Mucosa of descending colon (tissue), 3 donors: ENCODE measurements around the gene CALR. TPM values are rescaled to one million over a fixed set of nuclear protein-coding genes. Genes with fewer than 3 reads are reported as not detected.

Experiments
- ATAC-seq: fragments of 200-7000 bp; cut with Tn5 transposase; one replicate; pipeline ENCODE4 v1.9.1; 2020; ENCODE audit warnings: mild to moderate bottlenecking, moderate library complexity
- DNase-seq, 3 donors: peaks; one replicate each; pipeline ENCODE4 v3.0.0-alpha.2; 2020
- H3K36me3 ChIP-seq: fragments of 200-600 bp; one replicate; pipeline ENCODE4 v1.8.0; 2021; ENCODE audit warnings: low read depth, mild to moderate bottlenecking
- H3K4me1 ChIP-seq: fragments of 200-600 bp; one replicate; pipeline ENCODE4 v1.8.0; 2021; ENCODE audit warnings: low read depth, mild to moderate bottlenecking
- H3K4me3 ChIP-seq: fragments of 200-600 bp; one replicate; pipeline ENCODE4 v1.8.0; 2021; ENCODE audit warnings: mild to moderate bottlenecking
- H3K9me3 ChIP-seq: fragments of 200-600 bp; one replicate; pipeline ENCODE4 v1.8.0; 2021; ENCODE audit warnings: mild to moderate bottlenecking
- intact Hi-C, 2 donors: fragments of 100-400 bp; cut with DNase I in 1 of 2; cut with micrococcal nuclease in 1 of 2; formaldehyde crosslinking; loops; one replicate each; pipeline versions ENCODE4 v1.11.0 to v1.11.1; 2022; cut with DNase I, micrococcal nuclease
- total RNA-seq, 3 donors: library from RNA; stranded (reverse); fragmentation: NEBNext Ultra II Directional in 2 of 3; extraction: Animal tissue kit (Norgen Biotek cat#: 25700) in 2 of 3; gene quantifications; one replicate each; pipeline versions ENCODE4 v1.2.1 to v1.2.4, GENCODE V29; 2021 to 2023
- TF ChIP-seq, protein P1 (sequence below): fragments of 200-600 bp; IDR thresholded peaks from one replicate; pipeline ENCODE4 v1.8.0; 2022; ENCODE audit warnings: antibody characterized with exemption, mild to moderate bottlenecking
- donor health status: DM: no; HTN: no; CAD: no; lungs with moderate emphysema.
- donor health status: DM: no; HTN: no; CAD: no.
- donor health status: DM: no; HTN: yes; CAD: no.

Gene CALR
- total RNA-seq, 3 donors from 2014 or later, result 433 to 945 (median 637) TPM

DNA sequence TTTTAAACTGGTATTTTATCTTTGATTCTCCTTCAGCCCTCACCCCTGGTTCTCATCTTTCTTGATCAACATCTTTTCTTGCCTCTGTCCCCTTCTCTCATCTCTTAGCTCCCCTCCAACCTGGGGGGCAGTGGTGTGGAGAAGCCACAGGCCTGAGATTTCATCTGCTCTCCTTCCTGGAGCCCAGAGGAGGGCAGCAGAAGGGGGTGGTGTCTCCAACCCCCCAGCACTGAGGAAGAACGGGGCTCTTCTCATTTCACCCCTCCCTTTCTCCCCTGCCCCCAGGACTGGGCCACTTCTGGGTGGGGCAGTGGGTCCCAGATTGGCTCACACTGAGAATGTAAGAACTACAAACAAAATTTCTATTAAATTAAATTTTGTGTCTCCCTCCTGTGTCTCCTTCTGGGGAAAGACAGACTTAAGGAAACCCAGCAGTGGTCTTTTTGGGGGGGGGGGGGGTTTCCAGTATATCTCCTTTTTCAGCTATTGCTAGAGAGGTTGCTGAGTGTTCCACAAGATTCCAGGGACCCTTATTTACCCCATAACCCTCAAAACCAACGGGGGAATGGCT is 5.8 kb downstream of the CALR start:
- Histone ChIP-seq H3K36me3 (peaks cover 8% of the 10 kb centered on the region), H3K4me1 (peaks cover 33% of the 10 kb centered on the region), H3K9me3 (no peaks in the 10 kb centered on the region), H3K4me3 (no peak overlapping the region)
- TF ChIP-seq, protein P1, sequence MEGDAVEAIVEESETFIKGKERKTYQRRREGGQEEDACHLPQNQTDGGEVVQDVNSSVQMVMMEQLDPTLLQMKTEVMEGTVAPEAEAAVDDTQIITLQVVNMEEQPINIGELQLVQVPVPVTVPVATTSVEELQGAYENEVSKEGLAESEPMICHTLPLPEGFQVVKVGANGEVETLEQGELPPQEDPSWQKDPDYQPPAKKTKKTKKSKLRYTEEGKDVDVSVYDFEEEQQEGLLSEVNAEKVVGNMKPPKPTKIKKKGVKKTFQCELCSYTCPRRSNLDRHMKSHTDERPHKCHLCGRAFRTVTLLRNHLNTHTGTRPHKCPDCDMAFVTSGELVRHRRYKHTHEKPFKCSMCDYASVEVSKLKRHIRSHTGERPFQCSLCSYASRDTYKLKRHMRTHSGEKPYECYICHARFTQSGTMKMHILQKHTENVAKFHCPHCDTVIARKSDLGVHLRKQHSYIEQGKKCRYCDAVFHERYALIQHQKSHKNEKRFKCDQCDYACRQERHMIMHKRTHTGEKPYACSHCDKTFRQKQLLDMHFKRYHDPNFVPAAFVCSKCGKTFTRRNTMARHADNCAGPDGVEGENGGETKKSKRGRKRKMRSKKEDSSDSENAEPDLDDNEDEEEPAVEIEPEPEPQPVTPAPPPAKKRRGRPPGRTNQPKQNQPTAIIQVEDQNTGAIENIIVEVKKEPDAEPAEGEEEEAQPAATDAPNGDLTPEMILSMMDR, result no peak
- DNase-seq (no peak), ATAC-seq (no peak)
- intact Hi-C loops, result loop anchor here in 1 of 2 donors (10.0 kb wide), 1 partner anchor 59 kb away; the partner anchor contains the start of genes DNASE2 and KLF1

DNA sequence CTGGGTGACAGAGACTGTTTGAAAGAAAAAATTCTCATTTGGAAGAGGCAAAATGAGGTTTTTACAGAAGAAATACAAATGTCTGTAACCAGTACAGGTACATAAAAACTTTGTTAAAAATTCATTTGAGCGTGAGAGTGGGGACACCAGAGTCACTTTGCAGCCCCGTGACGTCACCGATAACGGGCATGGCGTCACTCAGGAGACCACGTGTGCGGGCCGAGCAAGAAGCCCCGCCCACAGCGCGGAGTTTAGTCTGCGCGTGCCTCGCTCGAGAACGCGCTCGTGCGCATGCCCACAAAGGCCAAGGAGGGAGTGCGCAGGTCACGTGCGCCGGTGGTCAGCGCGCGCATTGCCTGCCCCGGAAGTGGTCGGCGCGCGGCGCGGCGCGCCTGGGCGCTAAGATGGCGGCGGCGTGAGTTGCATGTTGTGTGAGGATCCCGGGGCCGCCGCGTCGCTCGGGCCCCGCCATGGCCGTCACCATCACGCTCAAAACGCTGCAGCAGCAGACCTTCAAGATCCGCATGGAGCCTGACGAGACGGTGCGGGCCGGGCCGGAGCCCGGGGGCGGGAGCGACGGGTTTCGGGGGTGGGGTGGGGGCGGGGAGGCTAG is 7.2 kb downstream of the CALR start, which contains the start of gene RAD23A:
TSS of gene RAD23A (plus strand) at position 384 of the 613 bp plus-strand sequence. CDS start at position 471, 87 bp downstream.
- Histone ChIP-seq H3K4me3 (peak within 1 kb of the TSS; percentile 80), H3K4me1 (peaks cover 20% of the 10 kb centered on the region), H3K36me3 (peaks cover 8% of the 10 kb centered on the region), H3K9me3 (no peaks in the 10 kb centered on the region)
- DNase-seq, result peak; percentile 99
- intact Hi-C loops, result loop anchor here in 1 of 2 donors (10.0 kb wide), 1 partner anchor 61 kb away; the partner anchor contains the start of genes DNASE2 and KLF1
- TF ChIP-seq, protein P1, result no peak
- ATAC-seq, result peak; percentile 96

DNA sequence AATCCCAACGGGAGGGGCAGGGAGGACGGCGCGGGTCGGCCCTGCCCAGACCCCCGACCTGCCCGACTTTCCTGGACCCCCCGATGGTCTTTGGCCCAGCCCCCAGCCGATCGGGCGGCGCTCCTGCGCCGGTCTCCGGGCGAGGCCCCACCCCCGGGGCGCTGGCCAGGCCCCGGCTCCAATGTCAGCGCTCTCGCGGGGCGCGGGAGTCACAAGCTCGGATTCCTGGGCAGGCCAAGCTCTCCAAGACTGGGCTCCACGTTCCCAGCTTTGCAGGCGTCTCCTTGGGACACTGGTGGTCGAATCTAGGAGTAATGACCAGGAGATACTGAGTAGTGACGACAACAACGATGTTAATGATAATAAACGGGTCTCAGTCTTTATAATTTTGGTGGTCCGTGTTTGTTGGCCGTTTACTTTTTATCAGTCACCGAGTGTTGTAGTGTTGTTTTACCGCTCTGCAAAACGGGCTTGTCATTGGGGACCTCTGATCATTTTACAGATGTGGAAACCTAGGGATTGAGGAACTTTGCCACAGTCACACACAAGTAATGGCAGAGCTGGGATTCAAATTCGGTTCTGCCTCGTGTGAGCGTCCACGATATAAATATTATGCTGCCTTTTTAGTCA is 7.8 kb downstream of the CALR start:
- peaks cover 8% of the 10 kb centered on the region for H3K36me3 ChIP-seq
- TF ChIP-seq, protein P1, result no peak

DNA sequence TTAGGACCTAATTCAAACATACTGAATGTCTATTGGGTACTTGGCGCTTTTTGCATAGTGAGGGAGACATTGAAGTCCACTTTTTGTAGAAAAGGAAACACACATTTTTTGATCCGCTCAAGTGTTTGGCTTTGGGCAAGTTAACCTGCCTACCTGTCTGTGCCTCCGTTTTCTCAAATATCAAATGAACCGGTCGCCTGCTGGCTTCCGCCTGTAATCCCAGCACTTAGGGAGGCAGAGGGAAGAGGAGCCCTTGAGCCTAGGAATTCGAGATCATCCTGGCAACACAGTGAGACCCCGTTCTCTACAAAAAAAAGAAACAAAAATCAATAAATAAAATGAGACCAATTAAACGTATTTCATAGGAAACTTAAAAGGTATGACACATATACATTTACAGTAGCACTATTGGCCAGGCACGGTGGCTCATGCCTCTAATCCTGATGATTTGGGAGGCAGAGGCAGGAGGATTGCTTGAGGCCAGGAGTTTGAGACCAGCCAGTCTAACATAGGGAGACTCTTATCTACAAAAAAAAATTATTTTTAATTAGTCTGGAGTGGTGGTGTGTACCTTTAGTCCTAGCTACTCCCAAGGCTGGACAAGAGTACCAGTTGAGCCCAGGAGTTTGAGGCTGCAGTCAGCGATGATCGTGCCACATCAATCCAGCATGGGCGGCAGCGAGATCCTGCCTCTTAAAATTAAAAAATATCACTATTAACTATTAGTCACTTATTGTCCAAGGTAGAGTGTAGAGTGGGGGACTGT is 8.5 kb downstream of the CALR start:
- DNase-seq, result no peak

More for the DNA sequence above, 7.8 kb downstream of the CALR start:
- intact Hi-C loops, result loop anchor here in 1 of 2 donors (10.0 kb wide), 1 partner anchor 61 kb away; the partner anchor contains the start of genes DNASE2 and KLF1
- peak; percentile 75 to 84 (median 84) for DNase-seq
- Histone ChIP-seq H3K9me3 (no peaks in the 10 kb centered on the region), H3K4me1 (peaks cover 17% of the 10 kb centered on the region), H3K4me3 (peak overlapping the region; percentile 80)
- ATAC-seq, result peak; percentile 84

More for the DNA sequence above, 8.5 kb downstream of the CALR start:
- peaks cover 8% of the 10 kb centered on the region for H3K36me3 ChIP-seq
- ATAC-seq, result no peak
- TF ChIP-seq, protein P1, result no peak
- no peaks in the 10 kb centered on the region for H3K9me3 ChIP-seq
- peaks cover 17% of the 10 kb centered on the region for H3K4me1 ChIP-seq
- intact Hi-C loops, result loop anchor here in 1 of 2 donors (10.0 kb wide), 1 partner anchor 62 kb away; the partner anchor contains the start of genes DNASE2 and KLF1
- H3K4me3 ChIP-seq, result no peak overlapping the region
